NCI-H69 (cell line): Measurements from ENCODE around the gene AFG3L2.

Experiments used
- DNase-seq: peaks from one replicate; lab custom pipeline; 2025; lab: John Stamatoyannopoulos, UW

AFG3L2 gene

GRCh38 chr18:12304351-12305210 is 72.4 kb downstream of the AFG3L2 start:
- DNase-seq = peak; percentile 90

- DNase-seq = no peak
Observed at GRCh38 chr18:12302391-12303147, 74.5 kb downstream of the AFG3L2 start.

- no peak for DNase-seq
Observed at GRCh38 chr18:12301263-12302005, 75.6 kb downstream of the AFG3L2 start.

GRCh38 chr18:12299862-12300261 is 77.2 kb downstream of the AFG3L2 start:
- no peak for DNase-seq

GRCh38 chr18:12296457-12296856 is 80.6 kb downstream of the AFG3L2 start:
- DNase-seq = no peak

- DNase-seq = no peak
Observed at GRCh38 chr18:12296087-12296403, 81.0 kb downstream of the AFG3L2 start.

GRCh38 chr18:12295389-12296086 is 81.5 kb downstream of the AFG3L2 start:
- no peak for DNase-seq

- no peak for DNase-seq
Observed at GRCh38 chr18:12293831-12294230, 83.2 kb downstream of the AFG3L2 start.

- DNase-seq = no peak
Observed at GRCh38 chr18:12291690-12292089, 85.3 kb downstream of the AFG3L2 start.

GRCh38 chr18:12291161-12291560 is 85.9 kb downstream of the AFG3L2 start:
- no peak for DNase-seq

GRCh38 chr18:12290086-12290485 is 86.9 kb downstream of the AFG3L2 start:
- DNase-seq = no peak

- peak; percentile 43 for DNase-seq
Observed at GRCh38 chr18:12288403-12288755, 88.6 kb downstream of the AFG3L2 start.

- DNase-seq = peak; percentile 64
Observed at GRCh38 chr18:12287684-12288402, 89.2 kb downstream of the AFG3L2 start.

- no peak for DNase-seq
Observed at GRCh38 chr18:12287131-12287681, 89.8 kb downstream of the AFG3L2 start.

- DNase-seq = no peak
Observed at GRCh38 chr18:12283666-12284065, 93.4 kb downstream of the AFG3L2 start.

- DNase-seq = peak; percentile 65
Observed at GRCh38 chr18:12283256-12283655, 93.8 kb downstream of the AFG3L2 start.

- DNase-seq = no peak
Observed at GRCh38 chr18:12282442-12283039, 94.5 kb downstream of the AFG3L2 start.

GRCh38 chr18:12281861-12282260 is 95.2 kb downstream of the AFG3L2 start:
- no peak for DNase-seq

- no peak for DNase-seq
Observed at GRCh38 chr18:12279781-12280531, 97.1 kb downstream of the AFG3L2 start.
